ENCODE results near the gene CSK.
"Not testable (repeated sequence)": the region's sequence is repeated elsewhere in the genome, so short reads cannot be mapped to it uniquely, and the experiment has no call there.

Gene CSK

DNA sequence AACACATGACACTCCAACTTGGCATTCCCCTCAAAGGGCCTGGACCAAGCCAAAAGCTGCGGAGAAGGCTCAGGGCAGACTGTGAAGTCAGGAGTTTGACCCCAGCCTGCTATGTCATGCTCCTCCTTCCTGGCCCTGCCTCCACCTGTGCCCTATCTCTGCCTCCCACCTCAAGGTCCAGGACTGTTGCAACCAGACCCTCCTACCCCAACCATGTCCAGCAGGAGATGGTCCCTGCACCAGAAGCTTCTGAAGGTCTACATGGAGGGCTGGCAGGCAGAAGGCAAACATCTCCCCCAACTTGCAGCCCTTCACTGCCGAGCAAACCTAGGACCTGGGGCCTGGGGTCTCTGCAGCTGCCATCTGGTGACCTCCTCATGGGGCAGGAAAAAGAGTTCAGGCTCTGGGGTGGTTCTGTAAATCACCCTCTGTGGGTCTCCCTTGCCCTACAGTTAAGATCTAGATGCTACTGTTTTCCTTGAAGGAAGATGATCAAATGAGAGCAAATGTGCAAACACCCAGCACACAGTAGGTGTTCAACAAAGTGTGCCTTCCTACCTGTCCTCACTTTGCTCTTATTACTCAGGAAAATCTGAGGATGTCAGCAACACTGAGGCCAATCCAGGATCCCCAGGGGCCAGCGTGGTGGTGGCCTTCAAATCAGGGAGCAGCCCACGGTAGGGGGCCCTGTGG is 11.5 kb upstream of the CSK start:
- DNase-seq (ENCODE audit: low read depth in 1 of 2, low spot score in 1 of 2), result no peak

- DNase-seq (ENCODE audit: low read depth in 1 of 2, low spot score in 1 of 2), result no peak
Observed at GRCh38 chr15:74773329-74773728, 8.6 kb upstream of the CSK start.

GRCh38 chr15:74773731-74774252 is 8.1 kb upstream of the CSK start:
- no peak for DNase-seq (ENCODE audit: low read depth in 1 of 2, low spot score in 1 of 2)

DNA sequence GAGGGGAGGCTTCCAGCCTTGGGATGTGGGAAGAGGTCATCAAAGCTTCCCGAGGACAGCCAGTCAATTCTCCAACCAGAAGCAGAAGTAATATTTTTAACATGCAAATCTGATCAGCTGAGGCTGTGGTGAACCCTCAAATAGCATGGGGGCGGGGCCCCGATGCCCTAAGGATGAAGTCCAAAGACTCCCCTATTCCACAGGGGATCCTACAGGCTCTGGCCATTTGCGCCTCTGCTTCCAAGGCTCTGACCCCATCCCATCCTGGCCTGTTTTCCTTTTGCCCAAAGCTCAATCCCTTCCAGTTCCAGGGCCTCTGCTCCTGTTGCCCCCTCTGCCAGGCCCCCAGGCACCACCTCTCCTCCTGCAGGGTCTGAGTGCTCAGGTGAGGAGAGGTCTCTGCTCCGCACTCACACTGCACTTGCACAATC is 6.7 kb upstream of the CSK start:
- DNase-seq (ENCODE audit: low read depth in 1 of 2, low spot score in 1 of 2), result no peak

DNA sequence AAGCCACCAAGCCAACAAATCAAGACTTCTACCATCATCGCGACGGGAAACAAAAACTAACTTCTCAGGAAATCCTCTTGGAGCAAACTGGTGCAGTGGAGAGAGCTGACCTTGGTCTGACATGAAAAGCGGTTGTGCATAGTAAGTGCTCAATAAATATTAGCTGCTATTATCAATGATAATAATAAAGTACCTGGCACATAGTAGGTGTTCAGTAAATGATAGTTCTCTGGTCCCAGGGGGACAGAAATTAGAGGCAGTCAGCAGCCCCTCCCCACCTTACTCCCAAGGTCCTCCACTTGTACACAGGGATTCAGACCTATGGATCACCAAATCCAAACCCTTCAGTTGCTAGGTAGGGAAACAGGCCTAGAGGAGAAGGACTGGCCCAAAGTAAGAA is 6.0 kb upstream of the CSK start:
- no peak for DNase-seq (ENCODE audit: low read depth in 1 of 2, low spot score in 1 of 2)

DNA sequence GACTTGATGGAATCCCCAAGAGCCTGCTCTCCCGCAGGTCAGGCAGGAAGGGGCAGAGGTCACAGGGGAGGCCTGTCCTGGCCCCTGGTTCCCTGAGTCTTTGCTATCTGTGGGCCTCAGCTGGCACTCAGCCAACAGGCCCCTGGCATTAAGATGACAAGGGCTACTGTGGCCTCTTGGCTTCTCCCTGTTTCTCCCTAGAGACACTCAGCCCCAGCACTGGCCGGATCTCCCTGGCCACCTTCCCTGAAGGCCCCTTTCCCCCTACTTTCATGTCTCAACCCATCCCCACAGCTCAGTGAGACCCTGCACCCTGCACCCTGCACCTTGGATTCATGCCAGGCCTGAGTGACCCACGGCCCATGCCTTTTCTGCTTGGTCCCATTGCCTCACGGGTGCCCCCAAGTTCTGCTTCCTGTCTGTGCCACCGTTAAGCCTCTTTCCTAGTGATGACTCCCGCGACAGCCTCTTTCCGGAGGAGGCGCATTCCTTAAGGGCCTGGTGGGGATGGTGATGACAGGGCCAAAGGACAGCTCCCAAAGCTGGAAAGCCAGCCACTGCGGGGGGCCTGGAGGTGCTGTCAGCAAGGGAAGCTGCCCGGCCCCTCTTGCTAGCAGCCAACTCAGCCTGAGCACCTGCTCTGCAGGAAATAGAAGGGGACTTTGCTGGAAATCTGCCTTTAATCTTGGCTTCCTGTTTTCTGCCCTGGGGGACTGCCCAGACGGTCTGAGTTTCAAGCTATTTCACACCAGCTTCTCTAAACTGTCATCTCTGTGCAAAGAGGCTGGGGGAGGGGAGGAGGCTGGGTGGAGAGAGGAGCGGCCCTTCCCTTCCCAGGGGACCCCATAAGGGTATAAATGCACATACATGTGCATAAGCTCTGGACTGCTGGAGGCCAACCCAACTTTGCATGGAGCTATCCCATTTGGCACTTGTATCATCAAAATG is 4.8 kb upstream of the CSK start:
- peak in 1 of 2 donors; percentile 42 for DNase-seq (ENCODE audit: low read depth in 1 of 2, low spot score in 1 of 2)

DNA sequence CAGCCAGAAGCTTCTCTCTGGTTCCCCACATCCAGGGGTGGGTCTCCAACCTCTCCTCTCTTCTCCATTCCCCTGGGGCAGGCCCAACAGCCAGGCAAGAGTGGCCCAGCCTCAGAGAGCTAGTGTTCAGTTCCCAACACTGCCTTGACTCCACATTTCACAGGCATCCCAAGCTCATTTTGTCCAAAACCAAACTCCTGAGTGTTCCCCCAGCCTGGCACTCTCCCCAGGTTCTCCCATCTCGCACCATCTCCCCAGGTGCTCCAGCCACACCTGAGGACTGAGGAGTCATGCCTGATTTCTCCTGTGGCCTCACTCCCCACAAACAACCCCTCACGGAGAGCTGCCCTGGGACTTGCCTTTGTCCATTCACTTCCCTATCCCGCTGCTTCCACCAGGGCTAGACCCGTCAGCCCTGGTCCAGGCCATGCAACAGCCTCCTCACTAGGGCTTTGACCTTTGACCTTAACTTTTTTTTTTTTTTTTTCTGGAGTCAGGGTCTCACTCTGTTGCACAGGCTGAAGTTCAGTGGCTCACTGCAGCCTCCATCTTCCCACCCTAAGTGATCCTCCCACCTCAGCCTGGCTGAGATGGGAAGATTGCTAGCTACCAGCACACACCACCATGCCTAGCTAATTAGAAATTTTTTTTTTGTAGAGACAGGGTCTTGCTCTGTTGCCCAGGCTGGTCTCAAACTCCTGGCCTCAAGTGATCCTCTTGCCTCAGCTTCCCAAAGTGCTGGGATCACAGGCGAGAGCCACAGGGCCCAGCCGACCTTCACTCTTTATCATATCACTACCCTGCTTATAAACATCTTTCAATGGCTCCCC is 3.9 kb upstream of the CSK start:
- no peak for DNase-seq (ENCODE audit: low read depth in 1 of 2, low spot score in 1 of 2)

DNA sequence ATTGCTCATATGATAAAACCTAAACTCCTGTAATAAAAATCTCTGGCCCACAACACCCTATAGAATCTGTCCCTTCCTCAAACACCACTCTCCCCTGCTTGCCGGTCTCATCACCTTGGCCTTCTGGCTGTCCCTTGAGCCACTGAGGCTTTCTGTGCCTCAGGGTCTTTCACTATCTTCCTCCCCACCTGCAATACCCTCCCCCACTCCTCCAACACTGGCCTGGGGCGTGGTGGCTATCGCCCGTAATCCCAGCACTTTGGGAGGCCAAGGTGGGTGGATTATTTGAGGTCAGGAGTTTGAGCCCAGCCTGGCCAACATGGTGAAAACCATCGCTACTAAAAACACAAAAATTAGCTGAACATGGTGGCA is 3.3 kb upstream of the CSK start:
- no peak for DNase-seq (ENCODE audit: low read depth in 1 of 2, low spot score in 1 of 2)

- no peak for DNase-seq (ENCODE audit: low read depth in 1 of 2, low spot score in 1 of 2)
Observed at GRCh38 chr15:74779162-74779648, 2.7 kb upstream of the CSK start.

- DNase-seq (ENCODE audit: low read depth in 1 of 2, low spot score in 1 of 2), result no peak
Observed at GRCh38 chr15:74780523-74781430, 1.1 kb upstream of the CSK start.

- peak; percentile 43 to 55 for DNase-seq (ENCODE audit: low read depth in 1 of 2, low spot score in 1 of 2)
Observed at GRCh38 chr15:74782259-74783071, 585 bp downstream of the CSK start.

DNA sequence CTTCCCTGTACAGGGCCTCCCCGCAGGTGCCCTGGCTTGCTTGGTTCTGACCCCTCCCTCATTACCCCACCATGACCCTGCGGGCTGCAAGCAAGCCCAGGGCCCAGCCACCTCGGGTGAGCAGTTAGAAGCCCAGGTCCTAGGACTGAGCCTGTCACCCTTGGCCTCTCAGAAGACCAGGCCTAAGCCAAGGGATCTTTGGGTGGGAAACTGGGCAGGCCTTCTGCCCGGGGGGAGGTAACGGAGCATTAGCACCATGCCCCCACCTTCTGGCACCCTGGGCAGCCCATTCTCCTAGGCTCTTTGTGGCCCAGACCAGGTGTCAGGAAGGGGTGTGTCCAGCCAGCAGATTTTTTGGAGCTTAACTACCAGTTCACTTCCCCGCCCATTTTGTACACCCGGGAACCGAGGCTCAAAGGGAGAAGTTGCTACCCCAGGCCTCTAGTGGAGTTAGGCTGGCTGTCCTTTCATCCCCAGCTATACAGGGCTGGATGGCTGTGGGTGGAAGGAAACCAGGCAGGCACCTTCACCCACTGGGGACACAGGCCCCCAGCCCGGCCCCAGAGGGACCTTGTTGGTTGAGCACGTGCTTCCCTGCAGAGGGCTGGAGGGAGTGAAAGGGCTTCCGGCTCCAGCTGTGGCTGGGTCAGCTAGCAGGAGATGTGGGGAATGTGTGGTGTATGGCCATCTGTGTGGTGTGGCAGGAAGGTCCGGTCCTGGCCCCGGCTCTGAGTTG is 1.4 kb downstream of the CSK start:
- no peak for DNase-seq (ENCODE audit: low read depth in 1 of 2, low spot score in 1 of 2)

GRCh38 chr15:74783808-74784175 is 1.9 kb downstream of the CSK start:
- no peak for DNase-seq (ENCODE audit: low read depth in 1 of 2, low spot score in 1 of 2)

- DNase-seq (ENCODE audit: low read depth in 1 of 2, low spot score in 1 of 2), result no peak
Observed at GRCh38 chr15:74784426-74785193, 2.7 kb downstream of the CSK start.

DNA sequence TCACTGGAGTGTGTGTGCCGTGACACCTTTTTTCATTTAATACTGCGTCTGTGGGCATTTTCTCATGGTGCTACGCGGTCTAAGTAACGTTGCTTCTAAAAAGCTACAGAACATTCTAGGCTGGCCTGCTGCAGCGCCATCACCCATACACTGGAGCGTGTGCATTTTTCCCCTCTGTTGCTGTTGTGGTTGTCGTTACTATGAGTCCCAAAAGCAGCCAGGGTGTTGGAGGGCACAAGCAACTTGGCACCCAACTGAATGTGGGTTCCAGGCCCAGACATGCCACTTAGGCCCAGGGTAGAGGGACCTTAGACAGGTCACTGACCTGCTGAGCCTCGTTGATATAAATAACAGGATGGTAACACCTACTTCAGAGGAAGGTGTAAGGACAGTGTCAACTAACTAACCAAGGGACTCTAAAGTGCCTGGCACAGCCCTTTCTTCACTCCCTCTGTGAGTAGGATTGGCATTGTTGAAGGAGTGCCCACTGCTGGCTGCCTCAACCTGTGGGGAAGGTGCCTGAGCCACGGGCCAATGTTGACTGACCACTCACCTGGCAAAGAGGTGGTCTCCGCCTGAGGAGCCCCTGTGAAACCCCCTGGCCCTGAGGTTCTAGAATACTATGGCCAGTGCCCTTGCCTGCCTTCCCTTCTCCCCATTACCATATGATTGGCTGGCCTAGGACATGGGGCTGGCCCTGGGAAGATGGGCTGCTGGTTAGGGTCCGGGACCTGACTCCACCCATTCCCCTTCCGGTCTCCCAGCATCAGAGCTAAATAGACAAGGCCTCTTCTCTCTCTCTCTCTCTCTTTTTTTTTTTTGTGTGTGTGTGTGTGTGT is 3.5 kb downstream of the CSK start:
- DNase-seq (ENCODE audit: low read depth in 1 of 2, low spot score in 1 of 2), result no peak

DNA sequence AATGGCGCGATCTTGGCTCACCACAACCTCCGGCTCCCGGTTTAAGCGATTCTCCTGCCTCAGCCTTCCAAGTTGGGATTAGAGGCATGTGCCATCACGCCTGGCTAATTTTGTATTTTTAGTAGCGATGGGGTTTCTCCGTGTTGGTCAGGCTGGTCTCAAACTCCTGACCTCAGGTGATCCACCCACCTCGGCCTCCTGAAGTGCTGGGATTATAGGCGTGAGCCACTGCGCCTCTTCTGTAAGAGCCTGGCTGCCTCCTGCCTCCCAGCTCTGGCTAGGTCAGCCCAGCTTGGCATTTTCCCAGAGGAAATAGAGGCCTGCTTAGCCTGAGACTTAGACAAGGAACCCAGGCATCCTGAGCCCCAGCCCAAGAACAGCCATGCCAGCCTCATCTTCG is 4.2 kb downstream of the CSK start:
- not testable (repeated sequence) for DNase-seq (ENCODE audit: low read depth in 1 of 2, low spot score in 1 of 2)

GRCh38 chr15:74786551-74787165 is 4.8 kb downstream of the CSK start:
- no peak for DNase-seq (ENCODE audit: low read depth in 1 of 2, low spot score in 1 of 2)
